Measurements from ENCODE around the gene AFF1.

Gene AFF1

GRCh38 chr4:87152310-87153041 lies 217.7 kb downstream of the AFF1 start:
- TF ChIP-seq FOXM1 (IDR thresholded peaks at IDR 0.05; ENCODE audit: borderline replicate concordance, low read depth) (no peak), RAD21 (IDR thresholded peaks at IDR 0.05; ENCODE audit: low read depth) (no peak), TEAD4 (IDR thresholded peaks at IDR 0.05) (no peak), TCF12 (IDR thresholded peaks at IDR 0.05; ENCODE audit: low read depth) (no peak), TAF1 (IDR thresholded peaks at IDR 0.05; ENCODE audit: low read depth) (no peak), EGR1 (IDR thresholded peaks at IDR 0.05) (no peak), NFIC (IDR thresholded peaks at IDR 0.05) (no peak), YY1 (IDR thresholded peaks at IDR 0.05; ENCODE audit: low read depth) (no peak), USF1 (IDR thresholded peaks at IDR 0.05) (no peak), CREB1 (IDR thresholded peaks at IDR 0.05; ENCODE audit: low read depth) (no peak), ZBTB7A (IDR thresholded peaks at IDR 0.05; ENCODE audit: low read depth) (no peak), CEBPB (IDR thresholded peaks at IDR 0.05) (no peak), REST (IDR thresholded peaks at IDR 0.05; ENCODE audit: low read depth) (no peak), MAX (IDR thresholded peaks at IDR 0.05) (no peak), EP300 (IDR thresholded peaks at IDR 0.05; ENCODE audit: borderline replicate concordance) (no peak)

GRCh38 chr4:87153078-87153870 lies 218.5 kb downstream of the AFF1 start:
- TF ChIP-seq YY1 (IDR thresholded peaks at IDR 0.05; ENCODE audit: low read depth) (no peak), NFIC (IDR thresholded peaks at IDR 0.05) (no peak), TEAD4 (IDR thresholded peaks at IDR 0.05) (no peak), EGR1 (IDR thresholded peaks at IDR 0.05) (no peak), ZBTB7A (IDR thresholded peaks at IDR 0.05; ENCODE audit: low read depth) (no peak), TAF1 (IDR thresholded peaks at IDR 0.05; ENCODE audit: low read depth) (no peak), MAX (IDR thresholded peaks at IDR 0.05) (no peak), CREB1 (IDR thresholded peaks at IDR 0.05; ENCODE audit: low read depth) (no peak), TCF12 (IDR thresholded peaks at IDR 0.05; ENCODE audit: low read depth) (no peak), CEBPB (IDR thresholded peaks at IDR 0.05) (no peak), EP300 (IDR thresholded peaks at IDR 0.05; ENCODE audit: borderline replicate concordance) (no peak), REST (IDR thresholded peaks at IDR 0.05; ENCODE audit: low read depth) (no peak), USF1 (IDR thresholded peaks at IDR 0.05) (no peak), FOXM1 (IDR thresholded peaks at IDR 0.05; ENCODE audit: borderline replicate concordance, low read depth) (no peak), RAD21 (IDR thresholded peaks at IDR 0.05; ENCODE audit: low read depth) (no peak)

- TF ChIP-seq FOXM1 (IDR thresholded peaks at IDR 0.05; ENCODE audit: borderline replicate concordance, low read depth) (no peak), RAD21 (IDR thresholded peaks at IDR 0.05; ENCODE audit: low read depth) (no peak), TEAD4 (IDR thresholded peaks at IDR 0.05) (no peak), CREB1 (IDR thresholded peaks at IDR 0.05; ENCODE audit: low read depth) (no peak), TAF1 (IDR thresholded peaks at IDR 0.05; ENCODE audit: low read depth) (no peak), YY1 (IDR thresholded peaks at IDR 0.05; ENCODE audit: low read depth) (no peak), ZBTB7A (IDR thresholded peaks at IDR 0.05; ENCODE audit: low read depth) (no peak), USF1 (IDR thresholded peaks at IDR 0.05) (no peak), EP300 (IDR thresholded peaks at IDR 0.05; ENCODE audit: borderline replicate concordance) (no peak), EGR1 (IDR thresholded peaks at IDR 0.05) (no peak), MAX (IDR thresholded peaks at IDR 0.05) (no peak), CEBPB (IDR thresholded peaks at IDR 0.05) (no peak), REST (IDR thresholded peaks at IDR 0.05; ENCODE audit: low read depth) (no peak), NFIC (IDR thresholded peaks at IDR 0.05) (no peak), TCF12 (IDR thresholded peaks at IDR 0.05; ENCODE audit: low read depth) (no peak)
Observed at GRCh38 chr4:87165892-87166291, 231.1 kb downstream of the AFF1 start.
